GM23248 (cell line): ENCODE measurements around the gene NPB. TPM values are rescaled to one million over a fixed set of nuclear protein-coding genes. Genes with fewer than 3 reads are reported as not detected.

Experiments used
- DNase-seq: peaks from one replicate; pipeline ENCODE4 v3.0.0-alpha.2; 2015
- H2AFZ ChIP-seq: fragments of 200-600 bp; sonication (generic); 2 replicates; pipeline ENCODE4 v1.6.1; 2016; ENCODE audit warnings: antibody characterized with exemption
- H3F3A ChIP-seq: fragments of 200-600 bp; sonication (generic); 2 replicates; pipeline ENCODE4 v1.6.1; 2016; ENCODE audit warnings: mild to moderate bottlenecking, antibody characterized with exemption, mixed run types; ENCODE audit not compliant: insufficient read depth
- H3K27ac ChIP-seq: fragments of 200-600 bp; sonication (generic); 2 replicates; pipeline ENCODE4 v1.5.1; 2016; ENCODE audit warnings: mild to moderate bottlenecking
- H3K27me3 ChIP-seq: fragments of 200-600 bp; sonication (generic); replicated peaks from 2 replicates; pipeline ENCODE4 v1.6.1; 2016; ENCODE audit warnings: mild to moderate bottlenecking; ENCODE audit not compliant: insufficient read depth
- H3K36me3 ChIP-seq: fragments of 200-600 bp; sonication (generic); 2 replicates; pipeline ENCODE4 v1.6.1; 2016; ENCODE audit warnings: low read depth, mild to moderate bottlenecking
- H3K4me1 ChIP-seq: fragments of 200-600 bp; sonication (generic); 2 replicates; pipeline ENCODE4 v1.6.1; 2016; ENCODE audit warnings: mild to moderate bottlenecking; ENCODE audit not compliant: insufficient read depth
- H3K4me2 ChIP-seq: fragments of 200-600 bp; sonication (generic); one replicate; pipeline ENCODE4 v1.6.1; 2016; ENCODE audit warnings: mild to moderate bottlenecking; ENCODE audit not compliant: unreplicated experiment
- H3K4me3 ChIP-seq: fragments of 200-600 bp; sonication (generic); 2 replicates; pipeline ENCODE4 v1.5.1; 2016; ENCODE audit warnings: mild to moderate bottlenecking
- H3K79me2 ChIP-seq: fragments of 200-600 bp; sonication (generic); 2 replicates; pipeline ENCODE4 v1.6.1; 2016; ENCODE audit warnings: mild to moderate bottlenecking; ENCODE audit not compliant: insufficient read depth
- H3K9ac ChIP-seq: fragments of 200-600 bp; sonication (generic); 2 replicates; pipeline ENCODE4 v1.6.1; 2016; ENCODE audit warnings: mild to moderate bottlenecking
- H3K9me2 ChIP-seq: fragments of 200-600 bp; sonication (generic); 2 replicates; pipeline ENCODE4 v1.6.1; 2016; ENCODE audit warnings: mixed run types, mild to moderate bottlenecking, moderate library complexity; ENCODE audit not compliant: insufficient read depth
- H3K9me3 ChIP-seq: fragments of 200-600 bp; sonication (generic); one replicate; pipeline ENCODE4 v1.6.1; 2017; ENCODE audit warnings: low read depth
- H4K20me1 ChIP-seq: fragments of 200-600 bp; sonication (generic); 2 replicates; pipeline ENCODE4 v1.6.0; 2016; ENCODE audit not compliant: insufficient read depth
- EZH2 ChIP-seq: fragments of 200-600 bp; sonication (generic); IDR thresholded peaks from 2 replicates; pipeline ENCODE4 v1.6.1; 2018; ENCODE audit warnings: antibody characterized with exemption, mild to moderate bottlenecking; ENCODE audit not compliant: insufficient read depth, poor library complexity, severe bottlenecking
- EZH2phosphoT487 ChIP-seq: fragments of 200-600 bp; sonication (generic); IDR thresholded peaks from 2 replicates; pipeline ENCODE4 v1.6.1; 2018; ENCODE audit warnings: antibody characterized with exemption, moderate library complexity, mild to moderate bottlenecking, low read depth; ENCODE audit not compliant: insufficient read depth
- WGBS, 2 experiments: methylation state at CpG; one replicate each; pipeline ENCODE4 v1.1.6; 2015 to 2017; ENCODE audit warnings: low lambda C conversion rate in 2 of 2, low coverage in 1 of 2; ENCODE audit errors: missing lambda C conversion rate in 2 of 2; 5-methylcytosine and 5-hydroxymethylcytosine counted together
- in situ Hi-C: fragments of 300-500 bp; cut with MboI; formaldehyde crosslinking; loops from 2 replicates; pipeline ENCODE4 v1.15.0; 2020
- polyA plus RNA-seq: library from polyadenylated mRNA; unstranded; fragments of >200 nt; fragmentation: Nextera tagmentation; extraction: Ambion mirVana; gene quantifications from 2 replicates; pipeline ENCODE4 v1.2.1, GENCODE V29; 2016
- total RNA-seq: library from RNA; depleted of rRNA; stranded (reverse); fragments of >200 nt; shearing (Covaris generic); gene quantifications from 2 replicates; pipeline ENCODE4 v1.2.3, GENCODE V29; 2014

Gene NPB
- total and polyA plus RNA-seq, 2 experiments from 2014 or later = 1.1 to 2.4 TPM

DNA sequence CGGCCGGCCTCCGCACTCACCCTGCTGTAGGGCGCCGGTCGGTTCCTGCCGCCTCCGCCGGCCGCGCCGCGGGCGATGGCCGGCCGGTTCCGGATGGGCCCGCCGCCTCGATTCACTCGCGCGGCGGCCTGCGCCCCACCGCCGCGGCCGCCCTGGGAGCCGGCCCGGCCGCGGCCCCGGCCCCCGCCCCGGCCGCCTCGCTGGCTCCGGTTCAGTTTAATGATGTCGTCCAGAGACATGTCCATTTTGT, 10.8 kb upstream of the NPB start:
- Histone ChIP-seq H2AFZ (no peak overlapping the region), H3K4me3 (peak overlapping the region; percentile 89), H3F3A (peaks cover 23% of the 10 kb centered on the region), H3K9ac (peak overlapping the region; percentile 86), H3K27me3 (no peaks in the 10 kb centered on the region), H3K4me2 (no peak overlapping the region), H3K36me3 (peaks cover 40% of the 10 kb centered on the region), H3K9me3 (no peaks in the 10 kb centered on the region), H4K20me1 (no peaks in the 10 kb centered on the region; the same call in 1 of the 2 replicates), H3K9me2 (no peaks in the 10 kb centered on the region), H3K4me1 (peaks cover 17% of the 10 kb centered on the region), H3K79me2 (peaks cover 80% of the 10 kb centered on the region), H3K27ac (peak overlapping the region; percentile 64)
- in situ Hi-C loops = no loop called here
- 2 to 3% methylated on average over 6 to 40 of the region's 40 CpGs for WGBS, 2 experiments
- TF ChIP-seq EZH2 (no peak), EZH2phosphoT487 (no peak)
- DNase-seq = no peak

DNA sequence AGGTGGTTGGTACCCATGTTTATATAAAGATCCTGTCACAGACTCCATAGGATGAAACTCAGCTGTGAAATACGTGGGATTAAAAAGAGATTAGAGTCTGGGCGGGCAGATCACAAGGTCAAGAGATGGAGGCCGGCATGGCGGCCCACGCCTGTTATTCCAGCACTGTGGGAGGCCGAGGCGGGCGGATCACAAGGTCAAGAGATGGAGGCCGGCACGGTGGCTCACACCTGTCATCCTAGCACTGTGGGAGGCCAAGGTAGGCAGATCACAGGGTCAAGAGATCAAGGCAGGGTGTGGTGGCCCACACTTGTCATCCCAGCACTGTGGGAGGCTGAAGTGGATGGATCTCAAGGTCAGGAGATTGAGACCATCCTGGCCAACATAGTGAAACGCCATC, 6.6 kb upstream of the NPB start:
- H2AFZ ChIP-seq = no peak overlapping the region
- H3K27ac ChIP-seq = no peak overlapping the region
- no peaks in the 10 kb centered on the region for H4K20me1 ChIP-seq
- H3K9me3 ChIP-seq = no peaks in the 10 kb centered on the region
- H3K4me3 ChIP-seq = no peak overlapping the region
- no peak for TF ChIP-seq EZH2phosphoT487
- no peak for TF ChIP-seq EZH2
- H3K4me1 ChIP-seq = peaks cover 26% of the 10 kb centered on the region
- H3K79me2 ChIP-seq = peaks cover 42% of the 10 kb centered on the region
- H3K27me3 ChIP-seq = no peaks in the 10 kb centered on the region
- peaks cover 4% of the 10 kb centered on the region; the same call in 1 of the 2 replicates for H3K36me3 ChIP-seq
- in situ Hi-C loops = no loop called here
- H3K9me2 ChIP-seq = no peaks in the 10 kb centered on the region
- H3K4me2 ChIP-seq = no peak overlapping the region
- H3F3A ChIP-seq = peaks cover 46% of the 10 kb centered on the region
- H3K9ac ChIP-seq = no peak overlapping the region
- DNase-seq = no peak
- WGBS, 2 experiments = 90% methylated on average over 11 of the region's 11 CpGs

DNA sequence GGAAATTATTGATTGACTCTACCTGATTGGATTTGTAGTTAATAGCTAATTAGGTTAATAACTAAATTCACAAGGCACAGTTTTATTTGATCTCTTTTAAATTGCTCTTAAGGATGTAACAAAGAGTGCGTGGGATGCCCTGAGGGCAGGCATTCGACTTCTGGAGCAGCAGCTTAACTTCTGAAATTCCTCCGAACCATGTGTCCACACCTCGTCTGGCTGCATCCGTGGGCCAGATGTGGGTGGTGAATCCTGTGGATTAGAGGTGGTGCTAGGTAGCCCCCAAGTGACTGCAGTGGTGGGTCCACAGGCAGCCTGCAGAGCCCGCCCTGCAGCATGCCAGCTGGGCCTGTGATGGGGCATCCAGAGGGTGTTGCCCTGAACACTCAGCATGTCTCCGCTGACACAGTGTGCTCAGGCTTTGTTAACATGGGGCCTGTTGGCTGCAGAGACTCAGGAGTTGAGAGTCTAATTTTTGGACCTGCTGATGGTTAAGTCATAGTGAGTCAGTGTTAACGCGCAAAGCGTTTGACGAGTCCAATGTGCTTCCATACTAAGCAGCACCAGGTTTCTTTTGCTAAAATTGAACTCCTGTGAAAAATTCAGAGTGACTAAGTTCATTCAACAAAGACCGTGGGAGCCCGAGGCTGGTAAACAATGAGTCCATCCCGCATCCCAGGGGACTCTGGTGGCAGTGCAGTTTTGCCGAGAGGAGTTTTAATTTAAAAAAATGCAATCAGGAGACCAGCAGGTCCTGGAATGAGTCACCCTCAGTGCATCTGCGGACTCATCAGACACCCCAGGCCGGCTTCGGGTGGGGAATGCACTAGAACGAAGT, 3.8 kb upstream of the NPB start:
- Histone ChIP-seq H3K4me3 (0 out of 2 replicates have a peak overlapping the region, but pooled peaks have one; percentile 22), H3K9ac (peak overlapping the region; percentile 75), H3F3A (peaks cover 47% of the 10 kb centered on the region), H3K27me3 (no peaks in the 10 kb centered on the region), H3K36me3 (peaks cover 4% of the 10 kb centered on the region; the same call in 1 of the 2 replicates), H3K9me3 (no peaks in the 10 kb centered on the region), H3K79me2 (peaks cover 20% of the 10 kb centered on the region), H3K4me1 (peaks cover 20% of the 10 kb centered on the region), H2AFZ (no peak overlapping the region), H3K9me2 (no peaks in the 10 kb centered on the region), H3K27ac (peak overlapping the region; percentile 96), H4K20me1 (no peaks in the 10 kb centered on the region), H3K4me2 (peak overlapping the region; percentile 63)
- 20 to 22% methylated on average over 19 of the region's 19 CpGs for WGBS, 2 experiments
- in situ Hi-C loops = no loop called here
- DNase-seq = peak; percentile 99
- no peak for TF ChIP-seq EZH2phosphoT487
- TF ChIP-seq EZH2 = no peak

DNA sequence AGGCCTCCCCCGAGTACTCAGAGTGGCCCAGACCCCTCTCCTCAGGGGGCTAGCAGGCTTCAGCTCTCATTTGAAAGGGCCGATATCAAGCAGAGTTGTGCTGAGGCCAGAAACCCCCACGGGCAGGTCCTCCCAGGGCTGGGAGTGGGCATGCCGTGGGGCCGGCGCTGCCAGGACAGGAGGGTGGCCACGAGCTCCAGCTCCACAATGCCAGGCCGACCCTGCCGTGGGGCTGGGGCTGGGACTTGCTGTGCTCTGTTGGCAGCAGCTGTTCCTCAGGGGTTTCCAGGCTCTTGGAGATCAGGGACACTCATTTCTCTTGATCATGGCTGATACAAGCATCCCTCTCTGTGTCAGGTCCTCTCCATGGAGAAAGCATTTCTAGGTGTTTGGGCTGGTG, 3.2 kb upstream of the NPB start:
- Histone ChIP-seq H2AFZ (no peak overlapping the region), H3F3A (peaks cover 47% of the 10 kb centered on the region), H3K27me3 (no peaks in the 10 kb centered on the region), H3K9me3 (no peaks in the 10 kb centered on the region), H3K4me1 (peaks cover 20% of the 10 kb centered on the region), H3K4me3 (no peak overlapping the region), H3K4me2 (peak overlapping the region; percentile 47), H3K9ac (peak overlapping the region; percentile 70), H3K27ac (peak overlapping the region; percentile 96), H3K36me3 (peaks cover 4% of the 10 kb centered on the region; the same call in 1 of the 2 replicates), H4K20me1 (no peaks in the 10 kb centered on the region), H3K9me2 (no peaks in the 10 kb centered on the region), H3K79me2 (peaks cover 13% of the 10 kb centered on the region)
- TF ChIP-seq EZH2phosphoT487 (no peak), EZH2 (no peak)
- 88 to 89% methylated on average over 8 to 9 of the region's 9 CpGs for WGBS, 2 experiments
- in situ Hi-C loops = no loop called here
- DNase-seq = no peak
